ENCODE data around the gene PTPRE.

- TF ChIP-seq TAF1 (IDR thresholded peaks at IDR 0.05; ENCODE audit: borderline replicate concordance, low read depth, low read length) (no peak), POLR2A (IDR thresholded peaks at IDR 0.05; ENCODE audit: low read depth, low read length) (no peak)
Measured at GRCh38 chr10:127943336-127943910, 36.5 kb downstream of the PTPRE start.
